HepG2 (cell line): ENCODE data around the gene RNPS1. TPM values are rescaled to one million over a fixed set of nuclear protein-coding genes. Genes with fewer than 3 reads are reported as not detected.

ENCODE experiments used
- CREB1 ChIP-seq, 2 experiments: fragments of 450-650 bp in 1 of 2; IDR thresholded peaks; 2 replicates each; pipeline ENCODE4 v1.6.1; 2016 to 2017; ENCODE audit warnings: control low read depth in 1 of 2, mild to moderate bottlenecking in 1 of 2, missing compliant biosample characterization in 1 of 2, missing genetic modification characterization in 1 of 2
- HNF4A ChIP-seq: sonication (generic); formaldehyde crosslinking; IDR thresholded peaks from 2 replicates; pipeline ENCODE4 v1.4.0; 2020; ENCODE audit warnings: missing genetic modification reagents
- IRX3 ChIP-seq: sonication (generic); formaldehyde crosslinking; IDR thresholded peaks from 2 replicates; pipeline ENCODE4 v1.8.1; 2023; ENCODE audit warnings: mild to moderate bottlenecking, low read depth, missing genetic modification reagents, borderline replicate concordance
- ISL2 ChIP-seq: sonication (generic); formaldehyde crosslinking; IDR thresholded peaks from 2 replicates; pipeline ENCODE4 v1.5.0; 2020; ENCODE audit warnings: missing genetic modification reagents
- KLF9 ChIP-seq: IDR thresholded peaks from 2 replicates; pipeline ENCODE4 v1.6.1; 2016; ENCODE audit warnings: low read depth
- MATR3 ChIP-seq: sonication (generic); formaldehyde crosslinking; IDR thresholded peaks from 2 replicates; pipeline ENCODE4 v1.4.0; 2020; ENCODE audit warnings: missing genetic modification reagents
- NFRKB ChIP-seq: fragments of 450-650 bp; IDR thresholded peaks from 2 replicates; pipeline ENCODE4 v1.6.1; 2017
- NR1H2 ChIP-seq: sonication (generic); formaldehyde crosslinking; IDR thresholded peaks from 2 replicates; pipeline ENCODE4 v1.8.1; 2022; ENCODE audit warnings: low read depth, missing genetic modification reagents, borderline replicate concordance
- NR2F1 ChIP-seq, 2 experiments: fragments of 450-650 bp in 1 of 2; formaldehyde crosslinking in 1 of 2; IDR thresholded peaks; 2 replicates each; pipeline versions ENCODE4 v1.5.0 to v1.6.1; 2016 to 2020; ENCODE audit warnings: mild to moderate bottlenecking in 1 of 2, missing compliant biosample characterization in 1 of 2, missing genetic modification reagents in 1 of 2, moderate library complexity in 1 of 2
- STAT5B ChIP-seq: sonication (generic); formaldehyde crosslinking; IDR thresholded peaks from 2 replicates; pipeline ENCODE4 v1.4.0; 2020; ENCODE audit warnings: missing genetic modification reagents
- TCF7L2 ChIP-seq: IDR thresholded peaks from 2 replicates; pipeline ENCODE4 v1.6.1; 2011; ENCODE audit warnings: mild to moderate bottlenecking, low read depth, low read length, moderate library complexity
- TRIM22 ChIP-seq: fragments of 450-650 bp; IDR thresholded peaks from 2 replicates; pipeline ENCODE4 v1.6.1; 2017
- ZFX ChIP-seq: sonication (generic); formaldehyde crosslinking; IDR thresholded peaks from 2 replicates; pipeline ENCODE4 v1.4.0; 2020; ENCODE audit warnings: mild to moderate bottlenecking, low read depth, missing genetic modification reagents, moderate library complexity
- ZNF512 ChIP-seq: sonication (generic); formaldehyde crosslinking; IDR thresholded peaks from 2 replicates; pipeline ENCODE4 v1.4.0; 2020; ENCODE audit warnings: mild to moderate bottlenecking, missing genetic modification reagents
- ZNF564 ChIP-seq: sonication (generic); formaldehyde crosslinking; IDR thresholded peaks from 2 replicates; pipeline ENCODE4 v1.8.1; 2023; ENCODE audit warnings: mild to moderate bottlenecking, missing genetic modification reagents
- polyA plus RNA-seq, 8 experiments: library from polyadenylated mRNA; depleted of rRNA in 3 of 8; stranded (reverse) in 7 of 8; unstranded in 1 of 8; fragments of >200 nt; fragmentation: Illumina TruSeq in 4 of 8; extraction: Trizol in 4 of 8; gene quantifications; 2 replicates each; pipeline versions ENCODE4 v1.2.1 to v1.2.3, GENCODE V29; 2011 to 2016; ENCODE audit warnings: low read depth in 4 of 8, missing spikeins in 1 of 8, mixed read lengths in 1 of 8; ENCODE audit not compliant: insufficient read depth in 1 of 8
- total RNA-seq, 5 experiments: library from RNA; depleted of rRNA; stranded (reverse); fragments of >200 nt; fragmentation: Illumina TruSeq; extraction: Trizol; gene quantifications; 2 replicates each; pipeline ENCODE4 v1.2.3, GENCODE V29; 2016; ENCODE audit warnings: low read depth in 1 of 5
- TF ChIP-seq, protein P1 (sequence below): sonication (generic); formaldehyde crosslinking; IDR thresholded peaks from 2 replicates; pipeline ENCODE4 v1.5.0; 2020; ENCODE audit warnings: missing genetic modification reagents
- TF ChIP-seq, protein P2 (sequence below): sonication (generic); formaldehyde crosslinking; IDR thresholded peaks from 2 replicates; pipeline ENCODE4 v1.8.0; 2022; ENCODE audit warnings: missing genetic modification reagents, mild to moderate bottlenecking, borderline replicate concordance
- TF ChIP-seq, protein P3 (sequence below): fragments of 450-650 bp; IDR thresholded peaks from 2 replicates; pipeline ENCODE4 v1.6.1; 2016
- TF ChIP-seq, protein P4 (sequence below): sonication (generic); formaldehyde crosslinking; IDR thresholded peaks from 2 replicates; pipeline ENCODE4 v1.4.0; 2020; ENCODE audit warnings: missing genetic modification reagents

Gene RNPS1
- total and polyA plus RNA-seq, 2 of the 13 experiments (the other 11 are each of a cell fraction or from before 2014, with no cell fraction given), result 126 to 133 TPM

DNA sequence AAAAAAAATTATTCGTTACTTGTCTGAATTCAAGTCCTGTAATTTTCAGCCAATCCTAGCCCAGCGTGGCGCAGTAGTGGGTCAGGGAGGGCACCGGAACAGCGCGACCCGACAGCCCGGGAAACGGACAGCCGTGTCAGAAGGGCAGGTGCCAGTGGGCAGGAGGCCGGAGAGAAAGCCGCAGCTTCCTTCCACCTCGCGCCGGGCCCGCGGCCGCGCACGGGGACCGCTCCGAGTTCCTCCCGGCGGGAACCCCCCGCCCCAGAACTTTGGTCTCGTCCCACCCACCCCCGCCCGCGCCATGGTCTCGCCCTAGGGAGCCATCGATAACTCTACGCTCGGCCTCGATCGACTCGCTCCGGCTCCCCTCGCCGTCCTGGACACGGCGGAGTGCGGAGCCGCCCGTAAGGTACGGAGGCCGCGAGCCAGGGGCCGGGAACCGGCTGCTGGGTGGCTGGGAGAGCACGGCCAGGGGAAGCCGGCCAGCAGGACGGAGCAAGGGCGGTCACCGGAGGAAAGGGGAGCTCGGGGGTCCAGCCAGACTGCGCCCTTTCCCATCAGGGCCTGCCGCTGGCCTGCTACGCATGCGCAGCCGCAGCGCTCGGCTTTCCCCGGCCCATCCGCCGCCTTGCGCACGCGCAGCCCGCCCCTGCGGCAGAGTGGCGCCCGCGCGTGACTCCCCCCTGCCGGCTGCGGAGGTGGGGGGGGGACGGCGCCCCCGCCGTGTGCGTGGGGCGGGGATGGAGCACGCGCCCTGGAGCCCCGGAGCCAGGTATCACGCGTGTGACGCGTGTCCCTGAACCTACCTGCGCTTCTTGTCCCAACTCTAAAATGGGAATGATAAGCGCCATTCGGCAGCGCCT lies 62.6 kb downstream of the RNPS1 start, which contains the start of gene MLST8 (continued):
- no peak for TF ChIP-seq KLF9 (CRISPR knock-in tag)
- TF ChIP-seq MATR3 (CRISPR knock-in tag), result no peak
- no peak for TF ChIP-seq TRIM22
- TF ChIP-seq NFRKB, result no peak
- TF ChIP-seq HNF4A (CRISPR knock-in tag), result no peak
- TF ChIP-seq, protein P1, sequence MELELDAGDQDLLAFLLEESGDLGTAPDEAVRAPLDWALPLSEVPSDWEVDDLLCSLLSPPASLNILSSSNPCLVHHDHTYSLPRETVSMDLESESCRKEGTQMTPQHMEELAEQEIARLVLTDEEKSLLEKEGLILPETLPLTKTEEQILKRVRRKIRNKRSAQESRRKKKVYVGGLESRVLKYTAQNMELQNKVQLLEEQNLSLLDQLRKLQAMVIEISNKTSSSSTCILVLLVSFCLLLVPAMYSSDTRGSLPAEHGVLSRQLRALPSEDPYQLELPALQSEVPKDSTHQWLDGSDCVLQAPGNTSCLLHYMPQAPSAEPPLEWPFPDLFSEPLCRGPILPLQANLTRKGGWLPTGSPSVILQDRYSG (CRISPR knock-in tag), result 0 out of 2 replicates have a peak, but pooled peaks have one; percentile 33
- TF ChIP-seq ZNF512 (CRISPR knock-in tag), result no peak
- TF ChIP-seq NR1H2, result 0 out of 2 replicates have a peak, but pooled peaks have one; percentile 26
- TF ChIP-seq TCF7L2, result no peak
- TF ChIP-seq, protein P2, sequence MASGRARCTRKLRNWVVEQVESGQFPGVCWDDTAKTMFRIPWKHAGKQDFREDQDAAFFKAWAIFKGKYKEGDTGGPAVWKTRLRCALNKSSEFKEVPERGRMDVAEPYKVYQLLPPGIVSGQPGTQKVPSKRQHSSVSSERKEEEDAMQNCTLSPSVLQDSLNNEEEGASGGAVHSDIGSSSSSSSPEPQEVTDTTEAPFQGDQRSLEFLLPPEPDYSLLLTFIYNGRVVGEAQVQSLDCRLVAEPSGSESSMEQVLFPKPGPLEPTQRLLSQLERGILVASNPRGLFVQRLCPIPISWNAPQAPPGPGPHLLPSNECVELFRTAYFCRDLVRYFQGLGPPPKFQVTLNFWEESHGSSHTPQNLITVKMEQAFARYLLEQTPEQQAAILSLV (CRISPR knock-in tag), result peak; percentile 77; the same call in 1 of the 2 replicates
- TF ChIP-seq, protein P3, sequence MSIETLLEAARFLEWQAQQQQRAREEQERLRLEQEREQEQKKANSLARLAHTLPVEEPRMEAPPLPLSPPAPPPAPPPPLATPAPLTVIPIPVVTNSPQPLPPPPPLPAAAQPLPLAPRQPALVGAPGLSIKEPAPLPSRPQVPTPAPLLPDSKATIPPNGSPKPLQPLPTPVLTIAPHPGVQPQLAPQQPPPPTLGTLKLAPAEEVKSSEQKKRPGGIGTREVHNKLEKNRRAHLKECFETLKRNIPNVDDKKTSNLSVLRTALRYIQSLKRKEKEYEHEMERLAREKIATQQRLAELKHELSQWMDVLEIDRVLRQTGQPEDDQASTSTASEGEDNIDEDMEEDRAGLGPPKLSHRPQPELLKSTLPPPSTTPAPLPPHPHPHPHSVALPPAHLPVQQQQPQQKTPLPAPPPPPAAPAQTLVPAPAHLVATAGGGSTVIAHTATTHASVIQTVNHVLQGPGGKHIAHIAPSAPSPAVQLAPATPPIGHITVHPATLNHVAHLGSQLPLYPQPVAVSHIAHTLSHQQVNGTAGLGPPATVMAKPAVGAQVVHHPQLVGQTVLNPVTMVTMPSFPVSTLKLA, result no peak
- TF ChIP-seq, protein P4, sequence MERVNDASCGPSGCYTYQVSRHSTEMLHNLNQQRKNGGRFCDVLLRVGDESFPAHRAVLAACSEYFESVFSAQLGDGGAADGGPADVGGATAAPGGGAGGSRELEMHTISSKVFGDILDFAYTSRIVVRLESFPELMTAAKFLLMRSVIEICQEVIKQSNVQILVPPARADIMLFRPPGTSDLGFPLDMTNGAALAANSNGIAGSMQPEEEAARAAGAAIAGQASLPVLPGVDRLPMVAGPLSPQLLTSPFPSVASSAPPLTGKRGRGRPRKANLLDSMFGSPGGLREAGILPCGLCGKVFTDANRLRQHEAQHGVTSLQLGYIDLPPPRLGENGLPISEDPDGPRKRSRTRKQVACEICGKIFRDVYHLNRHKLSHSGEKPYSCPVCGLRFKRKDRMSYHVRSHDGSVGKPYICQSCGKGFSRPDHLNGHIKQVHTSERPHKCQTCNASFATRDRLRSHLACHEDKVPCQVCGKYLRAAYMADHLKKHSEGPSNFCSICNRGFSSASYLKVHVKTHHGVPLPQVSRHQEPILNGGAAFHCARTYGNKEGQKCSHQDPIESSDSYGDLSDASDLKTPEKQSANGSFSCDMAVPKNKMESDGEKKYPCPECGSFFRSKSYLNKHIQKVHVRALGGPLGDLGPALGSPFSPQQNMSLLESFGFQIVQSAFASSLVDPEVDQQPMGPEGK (CRISPR knock-in tag), result peak; percentile 98
- TF ChIP-seq ZNF564 (CRISPR knock-in tag), result no peak
- TF ChIP-seq NR2F1 (CRISPR knock-in tag; IDR thresholded peaks at IDR 0.05), result no peak
- 0 out of 2 replicates have a peak, but pooled peaks have one; percentile 29 for TF ChIP-seq CREB1 (IDR thresholded peaks at IDR 0.05)
- TF ChIP-seq CREB1 (CRISPR knock-in tag; IDR thresholded peaks at IDR 0.05), result no peak
- TF ChIP-seq ISL2 (CRISPR knock-in tag), result no peak; the same call in 1 of the 2 replicates
- TF ChIP-seq ZFX, result peak; percentile 99
- TF ChIP-seq STAT5B (CRISPR knock-in tag), result no peak
- no peak for TF ChIP-seq IRX3
